ENCODE results near the gene CIBAR2.

Gene CIBAR2

GRCh38 chr16:85096921-85097320, 15.4 kb downstream of the CIBAR2 start:
- no peak for TF ChIP-seq GABPA (IDR thresholded peaks at IDR 0.05; ENCODE audit: low read depth)
- no peak for TF ChIP-seq SPI1 (IDR thresholded peaks at IDR 0.05; ENCODE audit: borderline replicate concordance, low read depth)
- no peak for TF ChIP-seq CTCF (IDR thresholded peaks at IDR 0.05; ENCODE audit: insufficient read depth, low read length)
- no peak for TF ChIP-seq POLR2AphosphoS5 (IDR thresholded peaks at IDR 0.05; ENCODE audit: low read depth)
- TF ChIP-seq REST (IDR thresholded peaks at IDR 0.05; ENCODE audit: insufficient replicate concordance, low read depth), result no peak
- H3K27ac ChIP-seq (replicated peaks), result no peak overlapping the region
- no peak for DNase-seq (ENCODE audit: low read depth in 1 of 2, low spot score in 1 of 2)
- H3K27me3 ChIP-seq (ENCODE audit: insufficient read depth, poor library complexity, severe bottlenecking), result no peaks in the 10 kb centered on the region
- H3K4me3 ChIP-seq (replicated peaks; ENCODE audit: insufficient read depth, low read length), result no peak overlapping the region

- Histone ChIP-seq H3K4me3 (replicated peaks; ENCODE audit: insufficient read depth, low read length) (no peak overlapping the region), H3K27ac (replicated peaks) (no peak overlapping the region), H3K27me3 (ENCODE audit: insufficient read depth, poor library complexity, severe bottlenecking) (no peaks in the 10 kb centered on the region)
- no peak for DNase-seq (ENCODE audit: low read depth in 1 of 2, low spot score in 1 of 2)
- no peak for TF ChIP-seq SPI1 (IDR thresholded peaks at IDR 0.05; ENCODE audit: borderline replicate concordance, low read depth)
- TF ChIP-seq POLR2AphosphoS5 (IDR thresholded peaks at IDR 0.05; ENCODE audit: low read depth), result no peak
- TF ChIP-seq REST (IDR thresholded peaks at IDR 0.05; ENCODE audit: insufficient replicate concordance, low read depth), result no peak
- TF ChIP-seq CTCF (IDR thresholded peaks at IDR 0.05; ENCODE audit: insufficient read depth, low read length), result no peak
- no peak for TF ChIP-seq GABPA (IDR thresholded peaks at IDR 0.05; ENCODE audit: low read depth)
Observed at GRCh38 chr16:85094812-85095211, 17.5 kb downstream of the CIBAR2 start.

GRCh38 chr16:85094176-85094805, 18.0 kb downstream of the CIBAR2 start:
- Histone ChIP-seq H3K27ac (replicated peaks) (no peak overlapping the region), H3K27me3 (ENCODE audit: insufficient read depth, poor library complexity, severe bottlenecking) (no peaks in the 10 kb centered on the region)
- DNase-seq (ENCODE audit: low read depth in 1 of 2, low spot score in 1 of 2), result no peak

More at GRCh38 chr16:85094176-85094805, 18.0 kb downstream of the CIBAR2 start:
- TF ChIP-seq GABPA (IDR thresholded peaks at IDR 0.05; ENCODE audit: low read depth) (no peak), POLR2AphosphoS5 (IDR thresholded peaks at IDR 0.05; ENCODE audit: low read depth) (no peak), SPI1 (IDR thresholded peaks at IDR 0.05; ENCODE audit: borderline replicate concordance, low read depth) (no peak), CTCF (IDR thresholded peaks at IDR 0.05; ENCODE audit: insufficient read depth, low read length) (no peak), REST (IDR thresholded peaks at IDR 0.05; ENCODE audit: insufficient replicate concordance, low read depth) (no peak)
- no peak overlapping the region for H3K4me3 ChIP-seq (replicated peaks; ENCODE audit: insufficient read depth, low read length)

Measured in HL-60 (cell line).